ENCODE data around the gene CSE1L. TPM values are rescaled to one million over a fixed set of nuclear protein-coding genes. Genes with fewer than 3 reads are reported as not detected.

The CSE1L gene
- total RNA-seq, 4 donors from 2014 or later: 24.3 to 62.0 (median 29.8) TPM

DNA sequence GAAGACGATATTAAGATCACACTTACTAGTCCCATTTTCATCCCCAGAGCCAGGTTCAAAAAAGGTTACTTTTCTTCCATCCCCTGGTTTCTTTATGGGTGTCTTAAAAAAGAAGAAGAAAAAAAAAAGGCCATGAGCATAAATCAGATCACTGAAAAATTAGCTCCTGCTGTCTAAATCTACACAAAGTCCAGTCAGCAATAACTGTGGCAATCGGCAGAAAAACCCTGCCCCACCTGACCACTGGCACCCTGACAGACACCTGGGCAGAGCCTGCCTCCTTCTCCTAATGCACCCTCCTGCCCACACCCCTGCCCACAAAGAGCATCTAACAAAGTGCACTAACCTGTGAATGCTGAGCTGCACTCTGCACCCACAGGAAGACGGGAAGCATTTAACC is 72.2 kb downstream of the CSE1L start:
- TF ChIP-seq, protein P1, sequence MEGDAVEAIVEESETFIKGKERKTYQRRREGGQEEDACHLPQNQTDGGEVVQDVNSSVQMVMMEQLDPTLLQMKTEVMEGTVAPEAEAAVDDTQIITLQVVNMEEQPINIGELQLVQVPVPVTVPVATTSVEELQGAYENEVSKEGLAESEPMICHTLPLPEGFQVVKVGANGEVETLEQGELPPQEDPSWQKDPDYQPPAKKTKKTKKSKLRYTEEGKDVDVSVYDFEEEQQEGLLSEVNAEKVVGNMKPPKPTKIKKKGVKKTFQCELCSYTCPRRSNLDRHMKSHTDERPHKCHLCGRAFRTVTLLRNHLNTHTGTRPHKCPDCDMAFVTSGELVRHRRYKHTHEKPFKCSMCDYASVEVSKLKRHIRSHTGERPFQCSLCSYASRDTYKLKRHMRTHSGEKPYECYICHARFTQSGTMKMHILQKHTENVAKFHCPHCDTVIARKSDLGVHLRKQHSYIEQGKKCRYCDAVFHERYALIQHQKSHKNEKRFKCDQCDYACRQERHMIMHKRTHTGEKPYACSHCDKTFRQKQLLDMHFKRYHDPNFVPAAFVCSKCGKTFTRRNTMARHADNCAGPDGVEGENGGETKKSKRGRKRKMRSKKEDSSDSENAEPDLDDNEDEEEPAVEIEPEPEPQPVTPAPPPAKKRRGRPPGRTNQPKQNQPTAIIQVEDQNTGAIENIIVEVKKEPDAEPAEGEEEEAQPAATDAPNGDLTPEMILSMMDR (IDR thresholded peaks at IDR 0.05; ENCODE audit: low read depth): no peak

DNA sequence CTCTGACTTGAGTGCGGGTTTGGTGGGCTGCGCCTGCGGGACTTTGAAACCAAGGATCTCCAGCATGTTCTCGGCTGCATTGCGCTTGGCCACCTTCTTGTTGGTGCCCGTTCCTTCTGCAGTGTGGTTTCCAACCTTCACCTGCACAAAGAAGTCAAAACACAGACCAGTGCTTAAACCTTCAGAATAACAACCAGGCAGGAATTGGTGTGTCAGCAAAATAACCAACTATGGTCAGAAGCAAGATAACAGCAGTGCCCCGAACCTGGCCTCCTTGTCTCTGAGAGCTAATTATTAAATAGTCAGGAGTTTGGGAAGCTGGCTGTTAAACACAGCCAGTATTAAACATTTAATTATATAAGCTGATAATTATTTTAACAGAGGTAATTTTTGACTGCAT is 73.9 kb downstream of the CSE1L start:
- TF ChIP-seq, protein P1 (IDR thresholded peaks at IDR 0.05; ENCODE audit: low read depth): no peak

DNA sequence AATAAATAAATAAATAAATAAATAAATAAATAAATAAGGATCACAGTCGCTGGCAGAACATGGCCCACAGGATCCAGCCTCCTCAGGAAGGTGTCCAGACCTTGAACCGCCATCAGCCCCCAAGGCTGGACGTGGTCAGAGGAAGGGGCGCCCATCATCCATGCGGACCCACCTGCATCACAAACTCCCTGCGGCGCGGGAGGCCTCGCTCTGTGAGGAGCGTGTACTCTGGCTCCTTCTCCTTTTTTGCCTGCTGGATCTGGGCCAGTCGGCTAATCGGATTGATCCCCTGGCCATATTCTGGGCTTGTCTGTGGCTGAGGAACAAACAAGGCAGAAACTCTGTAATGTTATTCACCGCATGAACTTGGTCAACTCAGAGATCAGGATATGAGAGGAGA is 76.8 kb downstream of the CSE1L start:
- TF ChIP-seq, protein P1 (IDR thresholded peaks at IDR 0.05; ENCODE audit: low read depth): no peak

DNA sequence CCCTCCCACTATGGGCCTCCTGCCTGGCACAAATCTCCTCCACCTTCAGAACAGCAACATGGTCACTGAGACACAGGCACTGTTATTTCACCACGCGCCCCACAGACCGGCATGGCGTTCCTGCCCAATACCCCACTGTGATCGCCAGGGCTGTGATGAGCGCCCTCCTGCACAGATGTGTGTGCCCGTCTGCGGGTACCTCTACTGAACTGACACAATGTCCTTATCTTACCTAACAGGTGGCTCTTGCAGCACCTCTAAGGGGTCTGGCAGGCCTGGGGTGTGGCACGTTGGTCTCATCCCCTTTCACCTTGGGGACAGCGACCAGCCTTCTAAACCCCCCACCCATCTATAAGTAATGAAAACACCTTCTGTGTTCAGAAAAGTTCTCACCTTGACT is 77.9 kb downstream of the CSE1L start:
- TF ChIP-seq, protein P1 (IDR thresholded peaks at IDR 0.05; ENCODE audit: low read depth): no peak

DNA sequence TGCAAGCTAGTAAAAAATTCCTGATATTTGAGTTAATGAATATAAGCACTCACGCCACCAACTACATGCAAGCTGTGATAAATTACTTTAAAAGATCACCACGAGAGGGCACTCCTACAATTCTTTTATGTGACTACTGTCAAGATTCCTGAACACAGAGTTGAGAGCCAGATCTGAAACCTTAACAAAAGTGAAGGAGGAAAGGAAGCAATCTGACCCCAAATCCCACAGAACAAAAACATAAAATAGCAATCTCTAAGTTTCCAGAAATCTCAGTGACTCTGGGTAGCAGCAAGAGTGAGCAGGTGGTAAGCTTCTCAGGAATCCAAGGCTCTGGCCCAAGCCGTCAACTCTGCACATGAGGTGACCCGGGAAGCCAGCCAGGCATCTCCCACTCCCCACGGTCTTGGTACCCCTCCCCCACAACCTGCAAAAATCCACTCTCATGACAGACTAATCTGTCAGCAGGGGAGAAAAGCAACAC is 86.9 kb downstream of the CSE1L start:
- TF ChIP-seq, protein P1 (IDR thresholded peaks at IDR 0.05; ENCODE audit: low read depth): no peak

DNA sequence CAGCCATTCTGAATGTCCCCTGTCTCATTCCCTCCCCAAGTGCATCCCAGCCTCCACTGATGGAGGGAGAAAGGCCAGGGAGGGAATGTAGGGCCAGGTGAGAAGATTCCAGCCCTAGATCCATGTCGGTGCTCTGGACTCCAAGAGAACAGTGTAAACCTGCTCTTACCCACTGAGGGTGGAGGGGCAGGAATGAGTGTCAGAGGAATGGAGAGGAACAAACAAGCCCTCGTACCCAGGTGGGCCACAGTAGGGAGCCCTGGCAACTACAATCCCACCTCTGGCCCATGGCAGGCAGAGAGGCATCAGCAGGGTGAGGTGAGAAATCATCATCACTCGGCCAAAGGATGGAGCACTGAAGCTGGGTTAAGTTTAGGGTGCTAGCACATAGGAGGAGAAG is 87.5 kb downstream of the CSE1L start:
- TF ChIP-seq, protein P1 (IDR thresholded peaks at IDR 0.05; ENCODE audit: low read depth): no peak

DNA sequence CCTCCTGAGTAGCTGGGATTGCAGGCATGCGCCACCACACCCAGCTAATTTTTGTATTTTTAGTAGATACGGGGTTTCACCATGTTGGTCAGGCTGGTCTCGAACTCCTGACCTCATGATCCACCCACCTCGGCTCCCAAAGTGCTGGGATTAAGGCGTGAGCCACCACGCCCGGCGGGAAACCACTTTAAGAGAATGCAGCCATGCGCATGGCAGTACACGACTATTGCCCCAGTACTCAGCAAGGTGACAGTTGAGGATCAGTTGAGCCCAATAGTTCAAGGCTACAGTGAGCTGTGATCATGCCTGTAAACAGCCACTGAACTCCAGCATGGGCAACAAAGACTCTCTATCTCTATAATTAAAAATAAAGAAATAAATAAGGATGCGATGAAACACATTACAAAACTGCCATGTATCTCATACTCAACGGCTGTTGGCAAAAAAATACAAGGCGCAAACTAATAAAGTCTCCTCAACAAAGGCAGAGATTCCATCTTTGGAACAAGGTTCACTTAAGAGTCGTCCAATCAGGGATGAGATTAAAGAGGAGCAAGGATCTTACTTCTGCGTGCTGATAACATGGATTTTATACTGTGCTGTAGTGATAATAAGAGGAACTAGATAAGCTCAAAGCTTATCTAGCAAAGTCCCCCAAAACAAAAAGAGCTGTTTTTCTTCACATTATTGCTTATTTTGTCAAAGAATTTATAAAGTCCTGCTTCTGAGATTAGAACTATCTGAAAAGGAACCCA is 90.9 kb downstream of the CSE1L start:
- TF ChIP-seq, protein P1 (IDR thresholded peaks at IDR 0.05; ENCODE audit: low read depth): no peak

All from subcutaneous adipose tissue (tissue), 4 donors.